SK-N-SH (cell line): ENCODE measurements around the gene CCDC74A. TPM values are rescaled to one million over a fixed set of nuclear protein-coding genes. Genes with fewer than 3 reads are reported as not detected.
"Not testable (repeated sequence)": the region's sequence is repeated elsewhere in the genome, so short reads cannot be mapped to it uniquely, and the experiment has no call there.

Source experiments
- CTCF ChIA-PET: fragments of 300-600, 350-600 bp; formaldehyde crosslinking; extraction: SDS; loops from one replicate; lab custom pipeline; 2021; lab: Yijun Ruan, JAX
- POLR2A ChIA-PET: fragments of 350-600 bp; sonication (Branson Sonifier 250); formaldehyde crosslinking; extraction: SDS; loops from one replicate; lab custom pipeline; 2020; ENCODE audit warnings: antibody characterized with exemption, inconsistent platforms; lab: Yijun Ruan, JAX
- DNase-seq: peaks from one replicate; pipeline ENCODE4 v3.0.0; 2012
- H2AFZ ChIP-seq: fragments of 200-600 bp; sonication (generic); 2 replicates; pipeline ENCODE4 v1.8.1; 2016; ENCODE audit warnings: antibody characterized with exemption, mild to moderate bottlenecking, low read depth
- H3F3A ChIP-seq: fragments of 200-600 bp; sonication (generic); replicated peaks from 2 replicates; pipeline ENCODE3; 2016; ENCODE audit warnings: antibody characterized with exemption, mild to moderate bottlenecking; ENCODE audit not compliant: insufficient read depth
- H3K27ac ChIP-seq, 2 experiments: fragments of 200-500 bp in 1 of 2; fragments of 200-600 bp in 1 of 2; sonication (Bioruptor generic) in 1 of 2; sonication (generic), shearing (Covaris generic) in 1 of 2; 2 replicates each; pipeline versions ENCODE4 v1.5.1 to v1.6.1; 2014 to 2016; ENCODE audit warnings: low read depth in 2 of 2, inconsistent platforms in 1 of 2, low read length in 1 of 2, mild to moderate bottlenecking in 1 of 2, mixed read lengths in 1 of 2
- H3K27me3 ChIP-seq: fragments of 200-600 bp; sonication (generic), shearing (Covaris generic); 2 replicates; pipeline ENCODE4 v1.6.1; 2016; ENCODE audit warnings: mixed run types; ENCODE audit not compliant: insufficient read depth
- H3K36me3 ChIP-seq, 2 experiments: fragments of 200-500 bp in 1 of 2; fragments of 200-600 bp in 1 of 2; sonication (Bioruptor generic) in 1 of 2; sonication (generic) in 1 of 2; replicated peaks in 1 of 2; 2 replicates each; pipeline versions ENCODE3 to v1.5.1; 2014 to 2016; ENCODE audit warnings: low read length in 1 of 2, mild to moderate bottlenecking in 1 of 2; ENCODE audit not compliant: insufficient read depth in 2 of 2, control insufficient read depth in 1 of 2
- H3K4me1 ChIP-seq, 2 experiments: fragments of 200-500 bp in 1 of 2; fragments of 200-600 bp in 1 of 2; sonication (Bioruptor generic) in 1 of 2; sonication (generic), shearing (Covaris generic) in 1 of 2; 2 replicates each; pipeline versions ENCODE4 v1.5.1 to v1.6.1; 2014 to 2016; ENCODE audit warnings: low read depth in 1 of 2, low read length in 1 of 2, mixed run types in 1 of 2; ENCODE audit not compliant: insufficient read depth in 2 of 2, control insufficient read depth in 1 of 2
- H3K4me2 ChIP-seq: fragments of 200-600 bp; sonication (generic), shearing (Covaris generic); 2 replicates; pipeline ENCODE4 v1.6.1; 2017; ENCODE audit warnings: mixed run types
- H3K4me3 ChIP-seq, 2 experiments: fragments of 200-500 bp in 1 of 2; fragments of 200-600 bp in 1 of 2; sonication (Bioruptor generic) in 1 of 2; sonication (generic), shearing (Covaris generic) in 1 of 2; 2 replicates each; pipeline versions ENCODE4 v1.5.1 to v1.8.1; 2014 to 2016; ENCODE audit warnings: low read depth in 2 of 2, inconsistent platforms in 1 of 2, low read length in 1 of 2, mild to moderate bottlenecking in 1 of 2, mixed read lengths in 1 of 2, moderate library complexity in 1 of 2
- H3K79me2 ChIP-seq: fragments of 200-600 bp; sonication (generic); 2 replicates; pipeline ENCODE4 v1.8.1; 2017; ENCODE audit warnings: mild to moderate bottlenecking; ENCODE audit not compliant: insufficient read depth
- H3K9ac ChIP-seq: fragments of 200-600 bp; sonication (generic); 2 replicates; pipeline ENCODE4 v1.6.1; 2017; ENCODE audit warnings: mixed run types
- H3K9me2 ChIP-seq: fragments of 200-600 bp; sonication (generic); 2 replicates; pipeline ENCODE4 v1.6.1; 2017; ENCODE audit warnings: mixed run types
- H3K9me3 ChIP-seq: fragments of 200-600 bp; sonication (generic); 2 replicates; pipeline ENCODE4 v1.6.1; 2017; ENCODE audit warnings: mixed run types, mild to moderate bottlenecking, moderate library complexity
- H4K20me1 ChIP-seq: fragments of 200-600 bp; sonication (generic); 2 replicates; pipeline ENCODE4 v1.6.1; 2017; ENCODE audit warnings: mild to moderate bottlenecking, mixed run types; ENCODE audit not compliant: insufficient read depth
- CHD2 ChIP-seq: fragments of 150-350 bp; IDR thresholded peaks from 2 replicates; pipeline ENCODE4 v1.6.1; 2018; ENCODE audit warnings: low read length; ENCODE audit not compliant: partially characterized antibody
- EZH2phosphoT487 ChIP-seq: fragments of 200-600 bp; sonication (generic); IDR thresholded peaks from 2 replicates; pipeline ENCODE4 v1.6.1; 2017; ENCODE audit warnings: low read depth, mixed run types, mild to moderate bottlenecking, antibody characterized with exemption, moderate library complexity, borderline replicate concordance
- FOXM1 ChIP-seq: IDR thresholded peaks from 2 replicates; pipeline ENCODE4 v1.4.0; 2012; ENCODE audit warnings: low read depth, mild to moderate bottlenecking
- GABPA ChIP-seq: IDR thresholded peaks from 2 replicates; pipeline ENCODE4 v1.4.0; 2012; ENCODE audit warnings: low read depth, mild to moderate bottlenecking
- JUND ChIP-seq: IDR thresholded peaks from 2 replicates; pipeline ENCODE4 v1.4.0; 2012
- MAX ChIP-seq: IDR thresholded peaks from 2 replicates; pipeline ENCODE4 v1.4.0; 2012; ENCODE audit warnings: low read depth
- MXI1 ChIP-seq: IDR thresholded peaks from 2 replicates; pipeline ENCODE4 v1.6.1; 2012; ENCODE audit warnings: mild to moderate bottlenecking, low read depth, low read length, improper control_type of control experiment
- NRF1 ChIP-seq: IDR thresholded peaks from 2 replicates; pipeline ENCODE4 v1.6.1; 2012; ENCODE audit warnings: low read depth, mild to moderate bottlenecking, low read length
- RFX5 ChIP-seq: IDR thresholded peaks from 2 replicates; pipeline ENCODE4 v1.6.1; 2012; ENCODE audit warnings: mild to moderate bottlenecking, improper control_type of control experiment, low read length
- RXRA ChIP-seq: IDR thresholded peaks from 2 replicates; pipeline ENCODE4 v1.4.0; 2012; ENCODE audit warnings: low read depth, mild to moderate bottlenecking, borderline replicate concordance
- SIN3A ChIP-seq: IDR thresholded peaks from 2 replicates; pipeline ENCODE4 v1.6.1; 2012; ENCODE audit warnings: low read depth, mild to moderate bottlenecking, low read length, moderate library complexity, borderline replicate concordance
- TAF1 ChIP-seq: IDR thresholded peaks from 2 replicates; pipeline ENCODE4 v1.6.1; 2012; ENCODE audit warnings: low read depth, mild to moderate bottlenecking, low read length, moderate library complexity, borderline replicate concordance
- TCF12 ChIP-seq: IDR thresholded peaks from 2 replicates; pipeline ENCODE4 v1.4.0; 2012
- YY1 ChIP-seq: IDR thresholded peaks from 2 replicates; pipeline ENCODE4 v1.4.0; 2012; ENCODE audit warnings: low read depth, mild to moderate bottlenecking
- WGBS: methylation state at CpG from one replicate; pipeline ENCODE4 v1.1.6; 2017; ENCODE audit warnings: low lambda C conversion rate; 5-methylcytosine and 5-hydroxymethylcytosine counted together
- polyA plus RNA-seq, 3 experiments: library from polyadenylated mRNA; depleted of rRNA; stranded (reverse); fragments of >200 nt; gene quantifications; 2 replicates each; pipeline ENCODE4 v1.2.3, GENCODE V29; 2012

CCDC74A gene
- polyA plus RNA-seq, 1 of the 3 experiments (the other 2 are of a cell fraction): 21.3 TPM

GRCh38 chr2:131516011-131516410 lies 11.7 kb upstream of the CCDC74A start (continued):
- TF ChIP-seq SIN3A: no peak
- no peak for TF ChIP-seq JUND

- H2AFZ ChIP-seq, H3K27ac ChIP-seq, H3F3A ChIP-seq, H3K36me3 ChIP-seq, H4K20me1 ChIP-seq, H3K79me2 ChIP-seq, H3K9ac ChIP-seq, H3K9me2 ChIP-seq, H3K9me3 ChIP-seq, CTCF ChIA-PET, H3K4me2 ChIP-seq, H3K4me1 ChIP-seq, H3K4me3 ChIP-seq, H3K27me3 ChIP-seq, POLR2A ChIA-PET: not testable (repeated sequence)
- peak; percentile 38 for DNase-seq
- 64% methylated on average over 2 of the region's 11 CpGs for WGBS
Observed at GRCh38 chr2:131516621-131517020, 11.1 kb upstream of the CCDC74A start.

- Histone ChIP-seq H4K20me1 (no peaks in the 10 kb centered on the region), H3K9me3 (no peaks in the 10 kb centered on the region), H3K9ac (no peak overlapping the region), H3K79me2 (no peaks in the 10 kb centered on the region), H3K27me3 (no peaks in the 10 kb centered on the region), H2AFZ (no peak overlapping the region), H3K4me2 (no peak overlapping the region), H3K27ac (no peak overlapping the region), H3K4me3 (no peak overlapping the region), H3K36me3 (peaks cover 0 to 5% of the 10 kb centered on the region in 2 experiments), H3K9me2 (no peaks in the 10 kb centered on the region), H3F3A (no peaks in the 10 kb centered on the region), H3K4me1 (no peaks in the 10 kb centered on the region)
- 95% methylated on average over 7 of the region's 17 CpGs for WGBS
- ChIA-PET CTCF (no interaction called here), POLR2A (no interaction called here)
- DNase-seq: no peak
- TF ChIP-seq RXRA (no peak), FOXM1 (no peak), YY1 (no peak), MXI1 (no peak), MAX (no peak), GABPA (no peak), EZH2phosphoT487 (no peak), TAF1 (no peak), RFX5 (no peak), TCF12 (no peak), NRF1 (no peak), CHD2 (no peak)
Observed at GRCh38 chr2:131517106-131517831, 10.4 kb upstream of the CCDC74A start.

- H3K9me3 ChIP-seq, H3K9me2 ChIP-seq, H3K4me1 ChIP-seq, DNase-seq, H3K27me3 ChIP-seq, H4K20me1 ChIP-seq, H3K79me2 ChIP-seq, H3F3A ChIP-seq, H3K9ac ChIP-seq, H3K27ac ChIP-seq, H3K4me2 ChIP-seq, CTCF ChIA-PET, H3K36me3 ChIP-seq, H3K4me3 ChIP-seq, H2AFZ ChIP-seq, POLR2A ChIA-PET: not testable (repeated sequence)
- WGBS: 100% methylated on average over 4 of the region's 16 CpGs
Observed at GRCh38 chr2:131517856-131518255, 9.8 kb upstream of the CCDC74A start.

- H3K4me3 ChIP-seq, H3K79me2 ChIP-seq, H3K9me2 ChIP-seq, POLR2A ChIA-PET, H3K36me3 ChIP-seq, H3F3A ChIP-seq, H3K4me1 ChIP-seq, DNase-seq, CTCF ChIA-PET, H2AFZ ChIP-seq, H3K27ac ChIP-seq, H3K9ac ChIP-seq, H3K9me3 ChIP-seq, H3K4me2 ChIP-seq, H3K27me3 ChIP-seq, H4K20me1 ChIP-seq: not testable (repeated sequence)
- 93% methylated on average over 6 of the region's 11 CpGs for WGBS
Observed at GRCh38 chr2:131518531-131518930, 9.2 kb upstream of the CCDC74A start.
